Stimulated activated CD8-positive, alpha-beta memory T cell treated with anti-CD3 and anti-CD28 coated beads, Interleukin-7, amount 100 ng/mL, for 1 hour (primary cell): ENCODE measurements around the gene CCDC148.

ENCODE experiments used
- DNase-seq, 2 donors: peaks; one replicate each; pipeline ENCODE4 v3.0.0-alpha.2; 2020; ENCODE audit warnings: low read depth in 2 of 2

Gene CCDC148

GRCh38 chr2:158212301-158212700 is 244.3 kb downstream of the CCDC148 start:
- DNase-seq: no peak

DNA sequence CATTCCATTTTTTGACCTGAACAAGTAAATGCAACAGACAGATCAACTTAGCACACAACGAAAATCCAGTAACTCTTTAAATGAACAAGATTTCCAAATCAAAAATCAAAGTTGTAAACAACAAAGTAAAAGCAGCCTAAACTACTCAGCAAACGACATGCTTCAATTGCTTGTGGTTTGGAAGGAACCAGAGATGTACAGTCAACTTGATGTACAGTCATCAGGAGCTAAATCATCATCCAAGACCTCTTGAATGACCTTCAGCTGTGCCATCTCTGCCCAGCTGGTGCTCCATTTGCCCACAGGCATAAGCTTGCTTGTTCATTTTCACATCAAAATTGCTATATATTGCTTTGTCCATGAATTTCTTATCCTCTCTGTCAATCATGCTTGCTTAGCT is 245.1 kb downstream of the CCDC148 start:
- no peak for DNase-seq

DNA sequence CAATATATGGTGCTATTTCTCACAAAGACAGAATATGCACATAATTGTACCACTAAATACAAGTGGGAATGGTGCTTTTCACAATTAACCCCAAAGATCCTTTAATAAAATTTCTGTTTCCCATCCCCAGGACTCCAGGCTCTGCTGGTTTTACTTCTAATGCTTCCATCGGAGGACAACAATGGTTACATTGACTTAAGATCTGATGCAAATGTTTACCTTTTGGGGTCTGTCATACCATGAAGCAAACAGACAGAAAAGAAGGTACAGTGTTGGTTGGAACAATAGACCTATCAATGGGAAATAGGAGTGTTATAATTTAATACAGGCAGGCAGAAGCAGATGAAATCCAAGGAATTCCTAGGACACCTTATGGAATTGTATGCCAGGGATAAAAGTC is 249.2 kb downstream of the CCDC148 start:
- no peak for DNase-seq

GRCh38 chr2:158205215-158205614 is 251.3 kb downstream of the CCDC148 start:
- DNase-seq: no peak

- DNase-seq: no peak
Measured at GRCh38 chr2:158204741-158205165, 251.8 kb downstream of the CCDC148 start.

- DNase-seq: no peak
Measured at GRCh38 chr2:158202161-158202815, 254.3 kb downstream of the CCDC148 start.

DNA sequence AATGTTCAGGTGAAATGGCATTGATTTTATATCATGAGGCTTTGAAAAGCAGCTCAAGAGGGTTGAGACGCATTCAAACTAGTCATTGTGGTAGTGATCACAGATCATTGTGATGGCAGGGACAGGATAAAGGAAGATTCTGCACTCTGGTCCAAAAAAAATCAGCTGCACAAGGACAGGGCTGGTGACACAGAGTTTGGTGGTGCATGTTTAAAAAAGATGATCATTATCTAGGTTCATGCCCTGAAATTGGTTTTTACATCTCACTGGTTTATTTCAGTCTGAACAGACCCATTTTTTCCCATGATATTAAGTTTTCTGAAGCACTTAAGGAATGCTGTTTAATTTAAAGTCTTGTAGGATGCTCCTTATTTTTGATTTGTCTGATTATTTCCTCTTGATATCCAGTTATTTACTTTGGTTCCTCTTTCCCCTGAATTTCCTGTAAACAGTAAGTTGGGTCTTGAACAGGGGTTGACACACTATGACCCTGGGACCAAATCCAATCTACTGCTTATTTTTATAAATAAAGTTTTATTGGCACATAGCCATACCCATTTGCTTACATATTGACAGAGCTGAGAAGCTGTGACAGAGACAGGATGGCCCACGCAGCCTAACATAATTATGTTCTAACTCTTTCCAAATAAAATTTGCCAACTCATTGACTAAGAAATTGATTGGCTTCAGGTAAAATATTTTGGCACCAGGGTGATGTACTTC is 256.5 kb downstream of the CCDC148 start:
- no peak for DNase-seq

DNA sequence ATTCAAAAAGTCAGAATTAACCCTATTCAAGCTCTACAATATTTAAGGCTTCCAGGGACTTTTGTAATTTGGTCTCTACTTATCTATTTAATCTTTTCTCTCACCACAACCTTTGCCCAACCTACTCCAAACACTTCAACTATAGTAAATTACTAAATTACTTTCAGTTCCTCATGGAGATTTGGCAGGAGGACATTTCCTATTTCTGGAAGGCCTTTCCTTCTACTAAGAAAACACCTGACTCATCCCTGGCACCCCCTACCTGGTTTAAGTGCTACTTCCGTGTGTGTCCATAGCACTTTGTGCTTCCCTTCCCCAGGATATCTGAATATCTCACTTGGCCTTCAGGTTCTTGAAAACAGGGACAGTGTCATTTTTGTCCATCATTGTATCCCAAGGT is 258.6 kb downstream of the CCDC148 start:
- no peak for DNase-seq

DNA sequence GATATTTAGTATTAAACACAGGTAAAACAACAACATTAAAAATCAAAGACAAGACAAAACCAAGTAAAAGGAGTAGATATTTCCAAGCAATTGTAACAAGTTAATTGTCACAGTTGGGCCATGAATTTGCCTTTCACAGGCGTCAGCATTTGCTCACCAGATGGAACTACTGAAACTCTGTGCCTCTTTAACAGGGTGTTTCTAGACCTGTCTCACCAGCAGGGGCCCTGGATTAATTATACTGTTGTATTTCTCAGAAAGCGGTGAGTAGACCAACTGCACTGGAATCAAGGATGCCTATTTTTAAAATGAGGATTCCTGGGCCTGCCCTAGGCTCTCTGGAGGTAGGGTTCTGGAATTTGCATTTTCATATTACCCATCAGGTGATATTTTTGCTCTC is 262.3 kb downstream of the CCDC148 start:
- no peak for DNase-seq

GRCh38 chr2:158192515-158193443 is 263.8 kb downstream of the CCDC148 start:
- no peak for DNase-seq

DNA sequence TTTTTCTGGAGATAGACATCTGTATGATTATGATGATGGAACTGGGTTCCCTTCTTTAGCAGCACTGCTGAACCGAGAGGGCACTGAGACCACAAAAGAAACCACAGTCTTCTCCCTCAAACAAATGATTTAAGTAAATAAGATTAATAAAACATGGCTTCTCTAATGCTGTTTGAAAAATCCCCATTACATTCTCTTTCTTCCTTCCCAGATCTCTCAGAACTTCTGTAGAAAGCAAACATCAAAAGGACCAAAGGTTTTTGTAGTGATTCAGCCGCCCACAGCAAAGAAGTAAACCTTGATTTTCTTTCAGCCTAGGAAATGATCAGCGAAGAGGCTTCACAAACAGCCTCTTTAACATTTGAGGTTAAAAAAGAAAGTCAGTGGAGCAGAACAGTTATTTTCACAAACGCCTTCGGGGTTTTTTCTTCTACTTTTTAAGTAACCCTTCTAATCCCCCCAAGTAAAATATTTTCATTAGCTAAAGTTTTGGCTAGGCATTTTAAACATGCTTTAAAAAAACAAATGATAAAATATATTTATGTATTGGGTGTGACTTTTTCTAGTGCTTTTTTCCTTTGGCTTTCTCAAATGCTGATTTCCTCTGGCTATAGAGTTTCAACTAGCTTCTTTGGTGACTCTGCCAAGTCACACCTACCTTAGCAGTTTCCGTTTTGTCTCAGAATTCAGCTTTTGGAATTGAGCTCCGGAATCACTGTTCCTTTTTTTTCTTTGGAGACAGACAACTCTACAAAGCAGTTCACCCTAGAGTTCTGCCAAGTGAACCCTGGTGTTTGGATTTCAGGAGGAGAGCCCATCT is 265.3 kb downstream of the CCDC148 start:
- no peak for DNase-seq

DNA sequence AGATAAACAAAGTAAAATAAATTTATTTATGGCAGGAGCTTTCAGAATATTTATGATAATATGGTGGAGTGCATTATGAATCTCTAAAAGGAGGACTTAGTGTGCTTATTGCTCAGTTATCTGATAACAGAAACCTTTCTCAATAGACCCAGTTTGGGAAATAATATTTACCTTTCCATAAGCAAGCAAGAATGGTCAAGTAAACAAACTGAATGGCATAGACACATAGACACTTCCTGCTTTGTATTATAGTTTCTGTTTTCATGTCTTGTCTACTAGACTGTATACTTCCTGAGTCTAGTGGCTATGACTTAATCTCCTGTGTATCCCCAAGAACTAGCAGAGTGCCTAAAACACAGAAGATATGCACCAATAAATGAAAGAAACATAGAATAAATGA is 267.0 kb downstream of the CCDC148 start:
- no peak for DNase-seq

GRCh38 chr2:158187908-158188307 is 268.6 kb downstream of the CCDC148 start:
- no peak for DNase-seq

DNA sequence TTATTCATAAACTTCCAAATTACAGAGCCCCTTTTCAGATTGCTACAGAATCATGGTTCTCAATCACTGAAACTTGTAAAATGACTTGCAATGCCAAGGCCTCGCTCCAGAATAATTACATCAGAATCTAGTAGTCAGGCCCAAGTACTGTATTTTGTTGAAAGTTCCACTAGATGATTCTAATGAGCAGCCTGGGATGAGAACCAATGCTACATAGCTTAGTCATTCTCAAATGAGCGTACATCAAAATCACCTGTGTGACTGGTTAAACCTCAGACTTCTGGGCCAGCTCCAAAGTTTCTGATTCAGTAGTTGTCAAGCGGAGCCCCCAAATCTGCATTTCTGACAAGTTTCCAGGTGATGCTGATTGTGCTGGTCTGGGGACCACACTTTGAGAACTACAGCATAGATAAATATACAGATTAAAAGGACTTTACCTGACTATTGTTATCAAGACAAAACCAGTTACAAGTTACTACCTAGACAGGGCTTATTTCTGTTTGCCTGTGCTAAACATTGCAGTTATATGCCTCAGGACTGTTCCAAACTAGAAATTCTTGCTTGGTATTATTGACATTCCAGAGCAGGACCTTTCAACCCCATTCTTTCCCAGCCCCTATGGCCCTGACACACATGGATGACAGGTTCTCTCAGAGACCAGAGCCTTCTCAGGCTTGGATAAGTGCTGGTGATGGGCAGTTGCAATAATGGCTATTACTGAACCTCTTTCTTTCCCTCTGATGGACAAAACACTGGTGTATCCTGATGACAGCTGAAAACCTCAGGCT is 271.8 kb downstream of the CCDC148 start:
- no peak for DNase-seq

DNA sequence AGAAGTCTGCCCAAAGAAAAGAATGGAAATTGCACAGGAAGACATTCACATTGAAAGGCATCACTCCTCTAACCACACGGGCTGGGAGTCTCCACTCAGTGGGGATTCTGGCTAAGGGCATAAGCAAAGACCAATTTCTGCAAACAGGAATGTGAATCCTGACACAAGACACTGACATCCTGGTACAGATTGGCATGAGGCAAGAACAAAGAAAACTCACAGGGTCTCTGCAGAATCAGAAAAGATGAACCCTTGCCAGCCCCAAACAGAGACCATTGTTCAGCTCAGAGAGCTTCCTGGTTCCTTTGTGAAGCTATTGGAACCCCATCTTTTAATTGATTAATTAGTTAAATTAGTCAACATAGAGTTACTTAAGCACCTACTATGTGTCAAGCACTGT is 272.6 kb downstream of the CCDC148 start:
- DNase-seq: no peak

GRCh38 chr2:158182676-158183295 is 273.8 kb downstream of the CCDC148 start:
- DNase-seq: no peak

DNA sequence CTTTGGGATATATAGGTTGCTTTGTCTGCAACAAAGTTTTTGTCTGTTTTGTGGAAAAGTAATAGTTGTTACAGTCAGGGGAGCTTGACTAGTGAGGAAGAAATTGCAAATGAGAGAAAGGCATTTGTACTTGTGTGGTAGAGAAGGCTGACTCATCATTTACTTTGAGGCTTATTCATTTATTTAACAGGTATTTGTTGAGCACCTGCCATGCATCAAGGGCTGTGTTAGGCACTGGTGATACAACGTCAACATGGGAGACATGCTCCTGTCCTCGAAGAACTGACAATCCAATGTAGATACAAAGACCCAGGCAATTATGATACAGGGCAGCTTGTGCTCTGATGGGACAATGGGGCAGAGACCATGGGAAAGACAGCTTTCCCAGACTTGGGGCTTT is 275.4 kb downstream of the CCDC148 start:
- no peak for DNase-seq

DNA sequence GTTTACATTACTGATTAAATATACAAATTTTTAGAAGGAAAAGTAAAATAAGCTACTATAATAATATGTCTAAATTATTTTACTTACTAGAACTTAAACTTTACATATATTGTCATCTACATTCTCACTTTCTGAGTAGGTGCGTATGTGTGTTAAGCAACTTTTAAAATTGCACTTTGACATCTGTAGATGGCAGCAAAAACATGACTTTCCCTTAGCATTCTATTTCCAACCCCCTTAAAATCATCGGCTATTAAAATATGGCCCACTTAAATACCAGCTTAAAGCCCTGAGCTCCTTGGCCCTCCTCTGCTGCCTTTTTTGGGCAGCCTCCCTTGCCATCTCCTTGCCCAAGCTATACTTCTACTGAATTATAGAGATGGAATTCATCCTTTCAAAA is 276.9 kb downstream of the CCDC148 start:
- DNase-seq: no peak

DNA sequence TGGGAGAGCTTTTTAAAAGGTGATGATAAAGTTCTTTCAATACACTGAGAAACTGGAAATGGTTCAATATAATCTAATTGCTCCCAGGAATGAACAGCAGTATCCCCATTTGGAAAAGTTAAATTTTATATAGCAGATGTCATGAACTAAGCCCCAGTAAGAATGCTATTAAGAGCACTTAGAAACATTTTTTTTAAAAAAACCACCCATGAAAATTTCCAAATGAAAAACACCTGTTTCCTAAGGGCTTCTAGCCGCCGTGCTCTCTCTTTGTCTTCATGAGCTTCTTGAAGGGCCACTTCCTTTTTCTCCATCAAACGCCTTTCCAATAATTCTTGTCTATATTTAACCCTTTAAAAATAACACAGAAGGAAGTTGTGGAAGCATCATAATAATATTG is 277.9 kb downstream of the CCDC148 start:
- DNase-seq: no peak

- DNase-seq: no peak
Measured at GRCh38 chr2:158174956-158175355, 281.6 kb downstream of the CCDC148 start.
